LNCAP (cell line): Measurements from ENCODE around the gene CTNS.

Experiments
- CTCF ChIP-seq: fragments of 450-650 bp; IDR thresholded peaks from 2 replicates; pipeline ENCODE4 v1.5.1; 2017; ENCODE audit warnings: mild to moderate bottlenecking

CTNS gene

GRCh38 chr17:3636154-3636907 lies at the start of gene CTNS, which contains the start of gene SHPK:
Gene CTNS, plus strand, starts transcription at chr17:3636760. Its CDS starts 3,447 bp downstream, at chr17:3640207.
Gene SHPK, minus strand, starts transcription at chr17:3636250. Its CDS starts 31 bp downstream, at chr17:3636219.
- no peak for TF ChIP-seq CTCF

DNA sequence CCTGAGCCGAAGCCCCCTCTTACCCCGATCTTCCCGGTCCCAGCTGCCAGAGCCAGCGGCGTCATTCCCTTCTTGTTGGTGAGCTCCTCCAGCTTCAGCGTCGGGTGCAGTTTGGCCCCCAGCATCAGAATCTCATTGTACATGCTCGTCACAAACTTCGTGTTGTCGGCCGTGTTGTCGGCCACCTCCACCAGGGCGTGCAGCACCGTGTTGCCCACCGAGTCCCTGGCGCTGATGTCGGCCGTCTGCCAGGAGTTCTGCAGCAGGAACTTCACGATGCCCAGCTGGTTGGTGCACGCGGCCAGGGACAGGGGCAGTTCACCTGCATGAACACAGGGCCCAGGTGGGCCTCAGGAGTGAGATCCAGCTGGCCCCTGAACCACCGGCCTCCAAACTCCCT lies 46.8 kb upstream of the CTNS start:
- TF ChIP-seq CTCF = no peak

GRCh38 chr17:3590231-3590630 lies 46.3 kb upstream of the CTNS start:
- no peak for TF ChIP-seq CTCF

GRCh38 chr17:3590768-3591167 lies 45.8 kb upstream of the CTNS start:
- no peak for TF ChIP-seq CTCF

DNA sequence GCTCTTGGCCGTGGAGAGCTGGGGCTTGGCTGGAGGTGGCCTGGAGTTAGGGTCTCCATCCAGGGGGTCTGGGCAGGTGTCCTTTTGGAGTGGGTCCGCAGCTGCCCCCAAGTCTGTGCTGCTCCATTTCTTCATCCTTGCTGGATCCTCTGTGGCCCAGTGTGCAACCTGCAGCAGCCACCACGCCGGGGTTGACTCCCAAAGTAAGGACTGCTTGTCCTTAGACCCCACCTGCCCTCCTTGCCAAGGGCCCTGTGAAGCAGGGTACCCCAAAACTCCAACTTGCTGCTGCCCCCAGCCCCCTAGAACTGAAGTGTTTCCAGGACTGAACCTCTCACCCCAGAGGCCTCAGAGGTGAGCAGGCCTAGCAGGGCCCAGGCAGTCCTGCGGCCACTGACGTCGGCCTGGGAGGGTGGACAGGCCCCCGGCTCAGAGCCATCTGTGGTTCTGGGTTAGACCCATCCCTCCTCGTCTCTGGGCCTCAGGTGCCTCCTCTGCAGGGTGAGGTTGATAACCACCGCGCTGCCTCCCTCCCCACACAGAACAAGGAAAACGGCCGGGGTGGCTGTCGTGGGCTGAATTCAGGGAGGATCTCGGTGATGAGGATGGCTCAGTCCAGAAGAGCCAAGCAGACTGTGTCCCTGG lies 44.2 kb upstream of the CTNS start:
- no peak for TF ChIP-seq CTCF

- no peak for TF ChIP-seq CTCF
Observed at GRCh38 chr17:3593384-3593783, 43.2 kb upstream of the CTNS start.

- no peak for TF ChIP-seq CTCF
Observed at GRCh38 chr17:3594051-3594800, 42.3 kb upstream of the CTNS start.
